T-helper 2 cell (primary cell): ENCODE results near the gene SPOCK3.
"Not testable (repeated sequence)": the region's sequence is repeated elsewhere in the genome, so short reads cannot be mapped to it uniquely, and the experiment has no call there.

ENCODE experiments used
- DNase-seq, 5 experiments: peaks; one replicate each; pipeline versions ENCODE4 v3.0.0 to v3.0.0-alpha.2; 2012 to 2022

SPOCK3 gene

GRCh38 chr4:167031534-167032156 is 202.6 kb downstream of the SPOCK3 start:
- DNase-seq = no peak

- no peak for DNase-seq
These were observed 205.3 kb downstream of the SPOCK3 start for GRCh38 chr4:167028976-167029375.

DNA sequence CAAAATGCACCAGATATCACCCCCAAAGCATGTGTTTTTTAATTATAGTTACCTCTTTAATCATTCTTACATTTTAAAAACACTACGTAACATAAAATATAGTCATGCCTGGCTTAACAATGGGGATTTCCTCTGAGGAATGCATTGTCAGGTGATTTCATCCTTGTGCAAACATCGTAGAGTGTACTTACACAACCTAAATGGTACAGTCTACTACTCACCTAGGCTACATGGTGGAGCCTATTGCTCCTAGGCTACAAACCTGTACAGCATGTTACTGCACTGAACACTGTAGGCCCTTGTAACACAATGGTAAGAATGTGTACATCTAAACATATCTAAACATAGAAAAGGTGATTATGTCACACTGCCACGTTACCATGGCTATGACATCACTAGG is 208.6 kb downstream of the SPOCK3 start:
- no peak for DNase-seq

DNA sequence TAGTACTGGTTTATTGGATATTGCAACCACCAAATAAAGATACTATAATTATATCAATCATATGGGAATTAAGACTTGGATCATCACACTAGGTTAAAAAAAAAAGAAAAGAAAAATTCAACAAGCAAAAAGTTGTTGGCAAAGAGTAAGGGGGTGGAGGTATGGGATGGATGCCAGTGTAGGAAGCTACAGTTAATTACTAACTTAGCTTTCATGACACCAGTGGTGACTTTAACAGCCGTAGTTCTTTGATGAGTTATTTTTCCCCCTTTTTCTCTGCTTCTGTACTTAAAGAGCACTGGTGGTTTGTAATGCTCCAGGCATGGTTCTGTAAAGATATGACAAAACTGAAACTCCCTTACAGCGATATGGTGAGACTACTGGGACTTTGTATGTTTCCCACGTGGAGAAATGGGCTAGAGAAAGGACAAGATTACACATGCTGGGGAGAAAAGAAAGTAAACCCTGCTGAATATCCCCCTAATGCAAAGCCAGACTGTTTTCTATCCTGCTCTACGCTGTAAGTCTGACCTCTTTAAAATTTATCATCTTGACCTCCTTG is 210.8 kb downstream of the SPOCK3 start:
- DNase-seq = no peak

- DNase-seq = peak in 4 of 5 experiments; percentile 10 to 46 (median 28)
These were observed 212.6 kb downstream of the SPOCK3 start for GRCh38 chr4:167021545-167022155.

- peak in 1 of 5 experiments; percentile 1 for DNase-seq
These were observed 213.9 kb downstream of the SPOCK3 start for GRCh38 chr4:167020410-167020809.

DNA sequence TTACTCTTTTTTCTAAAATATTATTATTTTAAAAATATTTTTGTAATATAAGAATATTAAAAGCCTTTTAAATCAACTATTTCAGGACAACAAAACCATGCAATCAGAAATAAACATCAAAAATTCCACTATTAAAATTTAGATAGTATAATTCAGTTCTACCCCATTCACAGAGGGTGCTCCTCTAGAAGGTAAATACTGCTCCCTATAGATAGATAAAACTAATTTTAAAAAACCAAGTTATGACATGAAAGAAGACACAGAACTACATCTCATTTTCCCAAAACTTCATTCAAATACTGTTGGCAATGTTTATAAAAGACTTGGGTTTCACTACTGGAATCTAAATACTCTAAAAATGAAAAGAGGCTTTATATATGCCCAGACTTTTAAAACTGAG is 219.3 kb downstream of the SPOCK3 start:
- DNase-seq = no peak

GRCh38 chr4:167003326-167003725 is 231.0 kb downstream of the SPOCK3 start:
- DNase-seq = no peak

- DNase-seq = no peak
These were observed 234.0 kb downstream of the SPOCK3 start for GRCh38 chr4:167000141-167000852.

DNA sequence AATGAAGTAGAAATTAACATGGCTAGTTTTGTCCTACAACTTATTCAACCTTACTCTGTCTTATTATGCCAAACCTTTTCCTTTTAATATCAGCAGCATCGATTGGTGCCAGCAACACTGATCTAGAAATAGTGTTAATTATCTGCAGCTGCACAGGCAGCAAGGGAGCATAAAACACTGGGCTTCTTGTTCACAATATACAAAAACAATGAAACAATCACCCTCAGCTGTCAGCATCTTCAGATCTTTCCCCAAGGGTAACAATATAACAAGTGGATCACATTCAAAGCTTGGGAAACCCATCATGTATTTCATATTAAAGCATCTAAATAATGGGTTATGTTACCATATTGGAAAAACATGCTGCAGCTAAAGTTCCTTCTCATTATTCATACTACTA is 238.1 kb downstream of the SPOCK3 start:
- DNase-seq = no peak

DNA sequence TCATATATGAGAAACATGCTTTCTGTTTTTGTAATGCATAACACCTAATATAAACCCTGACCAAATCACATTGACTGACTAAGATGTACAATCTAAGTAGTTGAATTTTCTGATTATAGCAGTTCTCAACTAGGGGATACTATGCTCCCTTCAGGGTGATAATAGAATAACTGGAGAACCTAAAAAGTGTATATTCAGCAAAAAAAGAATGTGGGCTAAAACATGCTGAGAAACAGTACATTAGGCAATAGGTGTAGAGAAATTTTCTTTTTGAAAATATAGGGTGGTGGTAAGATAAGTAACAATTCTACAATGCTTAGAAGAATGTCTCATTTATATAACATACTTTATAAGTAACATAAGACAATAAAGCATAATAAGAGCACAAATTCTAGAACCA is 239.6 kb downstream of the SPOCK3 start:
- no peak for DNase-seq

DNA sequence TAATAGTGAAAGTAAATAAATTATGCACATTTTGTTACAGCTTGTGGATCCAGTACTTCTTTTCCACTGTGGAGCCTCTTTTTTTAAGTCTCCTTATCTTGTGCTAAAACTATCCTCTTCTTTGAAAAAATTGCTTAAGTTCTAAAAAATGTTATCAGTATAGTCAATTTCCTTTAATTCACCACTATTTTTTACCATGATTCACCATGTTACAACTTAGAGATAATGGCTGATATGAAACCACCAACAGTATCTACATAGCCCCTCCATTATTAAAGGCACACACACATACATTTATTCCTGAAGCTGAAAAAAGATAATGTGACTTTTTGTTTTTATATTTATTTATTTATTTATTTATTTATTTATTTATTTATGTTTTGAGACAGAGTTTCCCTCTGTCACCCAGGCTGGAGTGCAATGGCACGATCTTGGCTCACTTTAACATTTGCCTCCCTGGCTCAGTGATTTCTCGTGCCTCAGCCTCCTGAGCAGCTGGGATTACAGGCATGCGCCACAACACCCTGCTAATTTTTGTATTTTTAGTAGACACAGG is 243.2 kb downstream of the SPOCK3 start:
- no peak for DNase-seq

GRCh38 chr4:166989886-166990285 is 244.4 kb downstream of the SPOCK3 start:
- DNase-seq = no peak

DNA sequence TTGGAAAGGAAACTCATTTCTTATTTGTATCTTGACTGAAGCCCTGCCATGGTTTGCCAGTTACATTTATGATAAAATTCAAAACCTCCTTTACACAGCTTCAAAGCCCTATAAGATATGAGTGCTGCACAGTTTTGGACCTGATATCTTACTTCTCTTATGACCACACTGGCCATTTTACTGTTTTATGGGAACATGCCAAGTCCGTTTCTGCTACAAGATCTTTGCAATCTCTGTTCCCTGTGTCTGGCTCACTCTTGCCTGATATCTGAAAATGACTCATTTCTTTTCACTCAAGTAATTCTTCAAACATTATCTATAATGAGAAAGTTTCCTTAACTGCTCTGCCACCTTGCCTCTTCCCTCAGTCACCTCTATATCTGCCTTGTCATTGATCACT is 247.3 kb downstream of the SPOCK3 start:
- DNase-seq = no peak

DNA sequence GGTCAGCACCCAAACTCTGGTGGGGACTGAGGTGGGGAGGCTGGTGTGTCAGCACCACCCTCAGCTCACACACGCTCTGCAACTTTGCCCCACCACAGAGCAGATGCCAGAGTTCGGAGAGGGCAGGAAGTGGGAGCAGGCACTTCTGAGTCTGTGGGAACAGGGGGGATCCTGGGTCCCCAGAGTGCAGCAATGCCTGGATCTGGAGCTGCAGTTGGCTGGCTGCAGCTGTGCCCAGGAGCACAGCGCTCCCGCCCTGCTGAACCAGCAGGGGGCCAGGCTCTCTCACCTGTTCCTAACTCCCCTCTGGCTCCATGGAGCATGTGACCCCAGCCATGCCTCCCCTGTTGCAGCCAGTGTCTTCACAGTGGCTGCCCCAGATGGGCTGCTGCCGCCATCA is 252.4 kb downstream of the SPOCK3 start:
- DNase-seq = no peak

GRCh38 chr4:166980419-166980818 is 253.9 kb downstream of the SPOCK3 start:
- peak in 1 of 5 experiments; percentile 0 for DNase-seq

GRCh38 chr4:166977596-166977995 is 256.7 kb downstream of the SPOCK3 start:
- no peak for DNase-seq

- DNase-seq = peak in 1 of 5 experiments; percentile 25
These were observed 262.2 kb downstream of the SPOCK3 start for GRCh38 chr4:166972071-166972470.

DNA sequence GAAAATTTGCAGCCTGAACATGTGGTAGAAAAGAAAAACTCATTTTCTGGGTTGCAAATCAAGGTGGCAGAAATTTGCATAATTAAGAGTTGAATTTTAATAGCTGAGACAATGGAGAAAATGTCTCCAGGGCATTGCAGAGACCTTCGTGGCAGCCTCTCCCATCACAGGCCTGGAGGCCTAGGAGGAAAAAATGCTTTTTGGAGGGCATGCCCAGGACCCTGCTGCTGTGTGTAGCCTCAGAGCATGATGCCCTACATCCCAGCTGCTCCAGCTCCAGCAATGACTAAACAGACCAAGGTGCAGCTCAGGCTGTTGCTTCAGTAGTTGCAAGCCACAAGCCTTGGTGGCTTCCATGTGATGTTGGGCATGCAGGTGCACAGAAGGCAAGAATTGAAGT is 266.1 kb downstream of the SPOCK3 start:
- DNase-seq = not testable (repeated sequence)

GRCh38 chr4:166965562-166965961 is 268.7 kb downstream of the SPOCK3 start:
- DNase-seq = no peak

GRCh38 chr4:166957451-166957850 is 276.8 kb downstream of the SPOCK3 start:
- no peak for DNase-seq

- DNase-seq = no peak
These were observed 277.8 kb downstream of the SPOCK3 start for GRCh38 chr4:166956484-166956883.

DNA sequence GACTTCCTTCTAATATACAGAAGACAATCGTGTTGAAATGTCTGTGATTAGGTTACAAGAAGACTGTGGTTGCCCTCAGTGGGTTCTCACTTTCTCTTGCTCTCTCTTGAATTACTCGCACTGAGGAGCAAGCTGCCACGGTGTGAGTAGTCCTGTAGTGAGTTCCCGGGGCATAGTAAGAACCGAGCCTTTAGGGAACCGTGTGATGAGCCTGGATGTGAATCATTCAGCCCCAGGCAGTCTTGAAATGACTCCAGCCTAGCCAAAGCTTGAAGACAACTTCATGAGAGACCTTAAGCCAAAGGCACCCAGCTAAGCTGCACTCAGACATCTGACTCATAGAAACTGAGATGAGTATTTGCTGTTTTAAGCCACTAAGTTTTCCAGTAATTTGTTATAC is 292.7 kb downstream of the SPOCK3 start:
- DNase-seq = peak in 1 of 5 experiments; percentile 1
